T-helper 1 cell (primary cell): ENCODE measurements around the gene RSPO1.
"Not testable (repeated sequence)": the region's sequence is repeated elsewhere in the genome, so short reads cannot be mapped to it uniquely, and the experiment has no call there.

ENCODE experiments used
- DNase-seq, 5 donors: peaks; one replicate each; pipeline ENCODE4 v3.0.0-alpha.2; 2012 to 2020
- total RNA-seq, 4 donors: gene quantifications; one replicate each; lab custom pipeline; 2026; lab: John Stamatoyannopoulos, UW

The RSPO1 gene
- 0 reads per million in 4 donors for total RNA-seq

- DNase-seq, result no peak
Observed at GRCh38 chr1:37634244-37634991, at the start of gene RSPO1. Gene RSPO1, minus strand, starts transcription at chr1:37634892. Its CDS starts 5,231 bp downstream, at chr1:37629661.

- DNase-seq, result not testable (repeated sequence)
Observed at GRCh38 chr1:37684182-37684581, 49.5 kb upstream of the RSPO1 start.

DNA sequence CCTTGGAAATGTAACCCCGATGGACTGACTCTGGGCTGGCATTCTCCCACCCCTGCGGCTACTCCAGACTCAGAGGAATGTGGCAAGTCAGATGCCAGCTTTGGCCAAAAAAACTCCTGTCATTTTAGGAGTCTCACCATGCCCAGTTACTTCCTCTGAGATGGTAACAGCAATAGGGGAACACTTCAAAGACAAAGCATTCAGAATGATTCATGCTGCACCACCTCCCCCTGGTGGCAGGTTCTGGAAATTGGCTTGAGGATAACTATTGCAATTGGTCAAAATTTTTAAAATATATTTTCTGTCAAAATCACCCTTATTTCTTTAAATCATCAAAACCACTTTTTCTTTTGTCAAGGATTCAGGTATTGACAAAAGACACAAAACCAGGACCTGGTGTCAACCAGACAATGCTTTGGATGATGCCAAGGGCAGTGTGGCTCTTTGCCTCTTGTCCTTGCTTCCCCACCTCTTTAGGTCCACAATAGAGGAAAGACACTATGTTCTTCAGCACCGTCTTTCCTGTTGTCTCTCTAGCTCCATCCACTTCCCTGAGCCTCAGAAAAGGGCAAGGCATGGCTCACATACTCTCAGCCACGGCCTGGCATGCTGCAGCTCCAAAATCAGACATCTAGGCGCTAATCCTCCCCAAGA, 47.8 kb upstream of the RSPO1 start:
- peak; percentile 34 to 79 (median 57) for DNase-seq

DNA sequence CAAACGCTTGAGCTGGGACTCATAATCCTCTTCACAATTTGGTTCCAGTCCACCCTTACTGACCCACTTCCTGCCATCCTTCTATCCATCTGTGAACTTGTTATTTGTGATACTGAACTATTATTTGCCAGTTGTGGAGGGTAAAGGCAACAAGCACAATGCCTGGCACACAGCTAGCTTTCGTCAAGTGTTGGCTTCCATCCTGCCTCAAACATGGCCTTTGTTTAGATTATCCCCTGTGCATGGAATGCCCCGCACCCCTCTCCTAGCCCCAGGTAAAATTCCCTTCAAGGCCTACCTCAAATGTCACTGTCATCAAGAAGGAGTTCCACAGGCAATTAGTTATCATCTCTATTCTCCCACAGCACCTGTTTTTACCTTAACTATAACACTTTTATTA, 46.2 kb upstream of the RSPO1 start:
- no peak for DNase-seq

GRCh38 chr1:37677808-37678207, 43.1 kb upstream of the RSPO1 start:
- no peak for DNase-seq

DNA sequence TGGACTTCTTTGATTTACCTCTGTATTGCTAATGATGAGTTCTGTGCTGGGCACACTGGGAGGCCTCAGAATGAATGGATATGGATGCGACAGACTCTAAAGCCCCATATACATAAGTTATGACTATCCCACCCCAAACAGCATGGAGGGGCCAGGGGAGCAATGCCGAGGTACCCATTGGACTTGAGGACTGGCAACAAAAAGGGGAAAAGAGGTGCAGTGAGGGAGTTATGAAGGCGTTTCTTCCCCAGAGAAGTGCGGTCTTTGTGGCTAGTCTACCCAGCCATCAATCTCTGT, 42.4 kb upstream of the RSPO1 start:
- no peak for DNase-seq

DNA sequence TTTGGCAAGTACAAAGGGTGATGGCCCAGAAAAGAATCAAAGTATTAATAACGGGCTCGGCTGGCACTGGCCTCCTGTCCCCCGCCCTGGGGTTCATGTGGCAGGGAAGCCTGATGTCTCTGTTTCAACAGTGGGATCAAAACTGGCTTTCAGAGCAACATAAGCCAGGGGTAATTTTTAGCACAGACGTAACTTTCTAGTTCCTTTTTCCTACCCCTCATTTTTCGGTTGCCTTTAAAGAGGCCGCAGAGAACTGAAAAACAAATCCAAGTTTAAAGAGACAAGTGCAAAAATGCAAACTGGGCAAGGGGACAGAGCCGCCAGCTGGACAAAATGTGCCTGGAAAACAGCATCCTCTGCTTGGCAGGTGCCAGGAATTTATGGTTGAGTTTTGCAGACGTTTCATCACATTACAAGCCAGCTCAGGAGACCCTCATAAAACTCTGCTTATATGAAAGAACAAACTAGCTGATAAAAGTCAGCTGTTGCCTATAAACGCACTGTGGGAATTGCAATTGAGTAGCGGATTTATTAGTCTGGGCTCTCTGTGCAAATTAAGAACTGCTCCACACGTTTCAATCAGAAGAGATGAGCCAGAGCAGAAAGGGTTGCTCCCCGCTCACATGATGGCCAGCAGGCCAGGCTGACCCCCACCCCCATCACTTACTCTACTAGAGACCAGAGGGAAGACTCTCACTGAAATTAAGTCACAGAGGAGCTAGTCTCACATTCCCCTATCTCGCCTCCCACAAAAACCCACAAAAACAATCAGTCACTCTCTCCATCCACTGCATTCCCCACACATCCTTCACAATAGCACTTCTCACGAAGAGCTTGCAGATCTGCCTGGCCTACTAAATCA, 41.8 kb upstream of the RSPO1 start:
- no peak for DNase-seq

DNA sequence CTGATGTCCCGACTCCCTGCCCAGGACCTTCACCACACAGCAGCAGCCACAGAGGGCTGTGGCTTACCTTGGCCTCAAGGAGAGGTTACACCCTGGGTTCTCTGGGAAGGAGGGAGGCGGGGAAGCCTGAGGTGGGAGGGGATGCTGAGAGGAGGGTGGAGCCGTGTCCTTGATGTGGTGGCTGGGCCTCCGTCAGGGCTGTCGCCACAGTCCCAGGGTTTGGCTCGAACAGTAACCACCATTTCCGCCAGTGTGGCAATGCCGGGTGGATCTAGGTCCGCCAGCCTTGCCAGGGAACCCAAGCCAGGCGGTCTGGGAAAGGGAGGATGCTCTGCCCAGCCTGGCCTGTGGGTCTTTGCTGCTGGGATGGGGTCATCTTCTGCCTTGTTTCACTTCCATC, 39.2 kb upstream of the RSPO1 start:
- peak; percentile 44 to 73 (median 67) for DNase-seq

GRCh38 chr1:37672136-37672870, 37.6 kb upstream of the RSPO1 start:
- no peak for DNase-seq

DNA sequence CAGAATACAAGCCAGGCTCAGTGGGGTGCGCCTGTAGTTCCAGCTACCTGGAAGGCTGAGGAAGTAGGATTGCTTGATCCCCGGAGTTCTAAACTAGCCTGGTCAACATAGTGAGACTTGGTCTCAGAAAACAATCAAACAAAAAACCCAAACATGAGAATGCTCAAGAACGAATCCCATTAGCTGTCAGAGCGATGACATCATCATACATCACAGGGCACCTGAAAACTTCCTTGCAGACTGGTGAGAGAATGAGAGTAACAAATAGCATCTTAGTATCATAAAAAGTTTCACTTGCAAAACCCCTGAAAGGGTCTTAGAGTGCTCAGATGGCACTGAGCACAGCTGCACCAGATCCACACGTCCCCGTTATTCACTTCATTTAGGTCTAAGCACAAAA, 36.6 kb upstream of the RSPO1 start:
- no peak for DNase-seq

GRCh38 chr1:37670133-37670532, 35.4 kb upstream of the RSPO1 start:
- no peak for DNase-seq

DNA sequence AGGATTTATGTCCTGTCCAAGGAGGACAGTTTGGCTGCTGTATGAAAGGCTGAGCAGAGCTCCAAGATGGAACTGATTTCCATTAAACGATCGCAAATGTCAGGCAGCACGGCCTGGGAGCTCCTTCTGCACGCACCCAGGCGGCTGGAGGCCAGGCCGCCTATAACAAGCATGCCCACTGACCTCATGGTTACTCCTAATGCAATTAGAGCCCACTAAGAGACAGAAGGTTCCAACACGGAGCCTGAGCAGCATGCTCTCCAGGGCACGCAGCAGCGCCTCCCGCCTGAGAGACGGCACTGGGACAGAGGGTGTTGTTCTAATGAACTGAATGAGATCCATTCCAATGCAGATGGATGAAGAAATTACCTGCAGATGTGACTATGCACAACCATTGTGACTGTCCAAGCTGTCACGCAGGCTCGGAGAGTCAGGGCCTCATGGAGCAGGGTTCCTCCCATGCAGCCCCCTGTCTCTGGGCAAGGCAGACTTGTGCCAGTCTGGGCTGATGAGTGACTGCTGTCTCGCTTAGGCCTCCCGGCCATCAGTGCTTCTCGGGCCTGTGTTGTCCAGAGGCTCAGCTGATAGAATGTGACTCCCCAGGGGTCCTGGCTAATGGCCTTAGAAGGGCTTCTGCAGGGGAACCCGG, 32.5 kb upstream of the RSPO1 start:
- no peak for DNase-seq

DNA sequence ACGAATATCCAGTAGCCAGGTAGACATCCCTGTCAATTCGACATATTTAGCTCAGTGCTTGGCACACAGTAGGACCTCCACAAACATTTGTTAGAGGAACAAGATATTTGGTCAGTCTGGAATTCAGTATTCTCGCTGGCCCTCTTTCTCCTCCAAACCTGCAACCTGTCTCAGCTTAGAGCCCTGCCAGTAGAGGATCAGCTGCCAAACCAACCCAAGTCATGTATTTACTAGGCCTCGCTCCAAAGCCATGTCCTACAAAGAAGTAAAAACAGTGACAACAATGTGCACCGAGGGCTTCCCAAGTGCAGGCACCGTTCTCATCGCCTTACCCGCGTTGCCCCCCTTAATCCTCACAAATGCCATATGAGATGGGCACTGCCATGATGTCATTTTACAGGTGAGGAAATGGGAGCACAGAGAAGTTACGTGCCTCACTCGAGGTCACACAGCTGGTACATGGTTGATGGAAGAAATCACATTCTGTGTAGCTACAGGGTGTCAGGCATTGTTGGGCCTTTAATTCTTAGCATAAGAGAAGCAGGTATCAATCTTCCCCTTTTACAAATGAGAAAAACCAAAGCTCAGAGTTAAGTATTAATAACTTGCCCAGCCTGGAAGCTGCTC, 31.7 kb upstream of the RSPO1 start:
- DNase-seq, result no peak

GRCh38 chr1:37663426-37664000, 28.8 kb upstream of the RSPO1 start:
- DNase-seq, result no peak

DNA sequence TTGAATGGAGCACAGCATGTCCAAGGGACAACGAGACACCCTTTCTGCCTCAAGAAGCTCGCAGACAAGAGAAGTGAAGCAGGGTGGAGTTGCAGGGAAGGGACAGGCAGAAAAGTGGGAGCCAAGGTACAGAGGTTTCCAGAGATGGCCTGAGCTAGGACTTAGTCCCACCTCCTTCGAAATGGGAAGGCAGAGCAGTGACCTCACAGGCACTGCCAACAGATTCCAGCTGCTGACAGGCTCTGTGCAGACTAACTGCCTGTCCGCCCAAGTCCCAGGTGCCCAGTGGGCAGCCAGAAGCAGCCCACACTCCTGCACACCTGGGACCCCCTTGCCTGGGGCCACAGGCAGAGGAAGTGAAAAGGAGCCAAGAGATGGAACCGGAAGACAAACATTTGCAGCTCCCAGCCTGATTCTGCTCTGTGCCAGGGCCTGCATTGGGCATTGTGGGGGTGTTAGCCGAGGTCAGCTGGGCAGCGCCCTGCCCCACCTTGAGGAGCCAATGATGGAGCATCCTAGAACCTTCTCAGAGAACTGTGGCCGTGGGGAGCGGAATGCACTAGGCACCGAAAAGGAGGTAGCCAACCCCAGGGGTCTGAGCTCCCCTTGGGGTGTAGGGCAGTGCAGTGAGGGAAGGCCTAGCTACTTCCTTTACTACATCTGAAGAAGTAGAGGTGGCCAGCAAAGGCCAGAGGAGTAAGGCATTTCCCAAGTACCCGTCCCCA, 27.5 kb upstream of the RSPO1 start:
- DNase-seq, result no peak

DNA sequence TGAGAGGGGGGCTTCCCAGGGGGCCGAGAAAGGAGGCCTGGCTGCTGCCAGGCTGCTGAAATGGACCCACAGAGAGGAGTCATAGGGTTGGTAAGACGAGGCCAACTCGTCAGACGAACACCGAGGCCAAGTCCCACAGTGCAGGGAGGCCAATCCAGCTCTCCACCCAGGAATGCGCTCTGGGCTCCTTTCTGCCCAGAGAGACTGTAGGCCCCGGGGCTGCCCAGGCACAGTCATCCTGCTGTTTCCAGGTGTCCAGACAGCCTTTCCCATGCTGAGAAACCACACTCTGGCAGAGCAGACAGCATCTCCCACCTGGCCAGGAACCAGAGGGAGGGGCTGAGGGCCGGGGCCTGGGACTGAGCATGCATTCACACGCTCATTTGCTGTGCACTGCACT, 26.7 kb upstream of the RSPO1 start:
- DNase-seq, result no peak

DNA sequence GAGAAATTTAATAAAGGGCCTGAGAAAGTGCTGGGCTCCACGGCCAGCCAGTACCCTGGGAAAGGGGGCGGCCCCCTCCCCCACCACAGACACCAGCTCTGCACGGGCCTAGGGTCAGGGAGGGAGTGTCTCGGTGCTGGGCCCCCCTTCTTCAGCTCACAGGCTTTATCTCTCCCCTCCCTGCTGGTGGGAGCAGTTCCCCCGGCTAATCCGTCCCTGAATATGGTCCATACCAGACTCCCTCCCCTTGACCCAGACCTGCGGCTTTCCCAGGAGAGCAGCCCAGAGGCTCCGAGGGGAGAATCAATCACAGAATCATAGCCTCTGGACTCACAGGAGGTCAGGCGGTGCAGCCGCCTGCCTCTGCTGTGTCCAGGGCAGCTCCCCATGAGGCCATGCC, 26.0 kb upstream of the RSPO1 start:
- no peak for DNase-seq

DNA sequence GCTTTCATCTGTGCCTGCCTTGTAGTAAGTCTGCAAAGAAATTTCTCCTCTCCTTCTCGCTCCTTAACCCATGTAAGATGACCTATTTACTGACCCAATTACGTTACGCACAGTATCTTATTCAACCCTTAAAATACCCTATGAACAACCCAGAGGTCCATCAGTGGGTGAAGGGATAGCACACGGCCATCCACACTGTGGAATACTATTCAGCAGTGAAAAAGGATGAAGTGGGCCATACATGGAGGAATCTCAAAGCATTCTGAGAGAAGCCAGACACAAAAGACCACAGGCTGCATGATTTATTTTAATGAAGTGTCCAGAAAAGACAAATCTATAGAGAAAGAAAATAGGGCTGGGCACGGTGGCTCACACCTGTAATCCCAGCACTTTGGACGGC, 23.8 kb upstream of the RSPO1 start:
- DNase-seq, result no peak

DNA sequence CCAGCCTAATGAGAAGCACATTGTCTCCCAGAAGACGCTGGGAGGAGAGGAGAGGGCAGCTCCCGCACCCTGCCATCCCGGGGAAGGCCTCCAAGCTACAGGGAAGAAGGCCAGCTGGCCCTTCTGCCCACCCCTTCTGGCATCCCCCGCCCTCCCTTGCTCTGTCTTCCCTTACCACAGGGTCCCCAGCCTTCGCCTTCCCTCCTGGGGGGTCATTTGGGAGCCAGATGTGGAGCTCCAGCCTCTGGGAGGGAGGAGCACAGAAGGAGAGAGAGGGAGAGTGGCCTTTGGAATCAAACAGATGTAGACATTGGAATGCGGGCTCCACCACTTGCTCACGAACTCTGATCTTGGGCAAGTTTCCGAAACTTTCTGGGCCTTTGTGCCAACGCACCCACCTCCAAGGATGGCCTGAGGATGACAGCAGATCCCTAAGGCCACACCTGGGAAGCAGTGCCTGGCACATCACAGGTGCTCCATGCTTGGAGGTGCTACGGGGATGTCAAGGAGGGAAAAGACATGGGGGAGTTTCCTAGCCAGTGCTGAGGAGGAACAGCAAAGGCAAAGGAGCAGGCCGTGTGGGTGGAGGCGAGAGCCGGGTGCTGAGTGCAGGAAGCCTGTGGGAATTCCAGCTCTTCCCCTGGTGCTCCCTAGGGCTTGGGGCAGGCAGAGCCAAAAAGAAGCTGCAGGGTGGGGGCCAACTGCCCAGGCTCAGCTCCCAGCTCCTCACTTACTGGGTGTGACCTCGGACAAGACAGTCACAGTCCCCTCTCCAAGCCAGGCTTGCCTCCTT, 23.1 kb upstream of the RSPO1 start:
- no peak for DNase-seq

DNA sequence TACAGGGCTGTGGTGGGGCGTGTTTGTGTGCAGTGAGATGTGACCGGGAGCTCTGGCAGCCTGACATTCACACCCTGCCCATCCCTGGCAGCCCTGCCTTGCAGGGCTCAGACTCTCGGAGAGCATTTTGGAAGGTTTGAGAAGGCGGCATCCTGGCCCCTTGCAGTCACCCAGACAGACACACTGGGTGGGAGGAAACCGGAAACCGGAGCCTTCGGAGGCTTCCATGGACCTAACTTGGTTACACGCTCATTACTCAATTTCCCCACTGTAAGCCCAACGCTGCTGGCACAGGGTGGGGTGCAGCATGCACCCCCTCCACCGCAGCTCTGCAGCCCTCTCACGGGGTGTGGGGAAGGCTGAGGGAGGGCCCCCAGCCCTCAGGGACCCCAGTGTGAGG, 22.2 kb upstream of the RSPO1 start:
- DNase-seq, result no peak
